H9 (cell line): ENCODE data around the gene AK9. TPM values are rescaled to one million over a fixed set of nuclear protein-coding genes. Genes with fewer than 3 reads are reported as not detected.

Experiments used
- DNase-seq: peaks from one replicate; pipeline ENCODE4 v3.0.0-alpha.2; 2017
- H2AFZ ChIP-seq: one replicate; pipeline ENCODE4 v1.6.1; 2013; ENCODE audit warnings: mild to moderate bottlenecking, low read length, control low read depth, moderate library complexity
- H2AK5ac ChIP-seq: 2 replicates; pipeline ENCODE4 v1.6.1; 2013; ENCODE audit warnings: low read length, control low read depth, mixed read lengths; ENCODE audit not compliant: insufficient read length
- H2BK120ac ChIP-seq: one replicate; pipeline ENCODE4 v1.6.1; 2013; ENCODE audit warnings: low read depth, mild to moderate bottlenecking, low read length, control low read depth, inconsistent platforms; ENCODE audit not compliant: poor library complexity, severe bottlenecking
- H2BK12ac ChIP-seq: 2 replicates; pipeline ENCODE4 v1.6.1; 2013; ENCODE audit warnings: low read length, control low read depth, mixed read lengths, low read depth; ENCODE audit not compliant: insufficient read length
- H2BK15ac ChIP-seq: 2 replicates; pipeline ENCODE4 v1.6.1; 2013; ENCODE audit warnings: low read depth, low read length, control low read depth
- H2BK20ac ChIP-seq: one replicate; pipeline ENCODE4 v1.6.1; 2013; ENCODE audit warnings: low read depth, mild to moderate bottlenecking, low read length, control low read depth, inconsistent platforms; ENCODE audit not compliant: poor library complexity, severe bottlenecking
- H2BK5ac ChIP-seq: 2 replicates; pipeline ENCODE4 v1.6.1; 2013; ENCODE audit warnings: low read length, control low read depth, mixed read lengths; ENCODE audit not compliant: insufficient read length
- H3K14ac ChIP-seq: 2 replicates; pipeline ENCODE4 v1.6.1; 2013; ENCODE audit warnings: low read length, control low read depth; ENCODE audit not compliant: insufficient read depth
- H3K18ac ChIP-seq: 2 replicates; pipeline ENCODE4 v1.6.1; 2013; ENCODE audit warnings: low read depth, mild to moderate bottlenecking, mixed read lengths, low read length, control low read depth; ENCODE audit not compliant: insufficient read length
- H3K23ac ChIP-seq: 2 replicates; pipeline ENCODE4 v1.6.1; 2013; ENCODE audit warnings: low read length, control low read depth, mixed read lengths, low read depth; ENCODE audit not compliant: insufficient read length
- H3K23me2 ChIP-seq: 2 replicates; pipeline ENCODE4 v1.6.1; 2013; ENCODE audit warnings: low read depth, mild to moderate bottlenecking, mixed read lengths, low read length, control low read depth; ENCODE audit not compliant: insufficient read length, poor library complexity, severe bottlenecking
- H3K27ac ChIP-seq: 2 replicates; pipeline ENCODE4 v1.5.1; 2013; ENCODE audit warnings: low read length, control low read depth, mixed read lengths, low read depth; ENCODE audit not compliant: insufficient read length
- H3K27me3 ChIP-seq: 2 replicates; pipeline ENCODE4 v1.6.1; 2013; ENCODE audit warnings: low read length, control low read depth, inconsistent platforms; ENCODE audit not compliant: insufficient read depth
- H3K4ac ChIP-seq: 2 replicates; pipeline ENCODE4 v1.6.1; 2013; ENCODE audit warnings: low read depth, mild to moderate bottlenecking, control low read depth, inconsistent platforms, low read length, moderate library complexity
- H3K4me1 ChIP-seq: 2 replicates; pipeline ENCODE4 v1.6.1; 2013; ENCODE audit warnings: low read length, control low read depth, inconsistent platforms; ENCODE audit not compliant: insufficient read depth
- H3K4me2 ChIP-seq: 2 replicates; pipeline ENCODE4 v1.6.1; 2013; ENCODE audit warnings: low read length, control low read depth, mixed read lengths; ENCODE audit not compliant: insufficient read length, insufficient read depth
- H3K56ac ChIP-seq: 2 replicates; pipeline ENCODE4 v1.6.1; 2013; ENCODE audit warnings: low read depth, mild to moderate bottlenecking, mixed read lengths, low read length, control low read depth; ENCODE audit not compliant: insufficient read length
- H3K79me1 ChIP-seq: 2 replicates; pipeline ENCODE4 v1.6.1; 2013; ENCODE audit warnings: low read depth, mild to moderate bottlenecking, moderate library complexity, low read length, control low read depth, inconsistent platforms; ENCODE audit not compliant: insufficient read depth, poor library complexity, severe bottlenecking
- H3K79me2 ChIP-seq: 2 replicates; pipeline ENCODE4 v1.6.1; 2013; ENCODE audit warnings: low read length, control low read depth, inconsistent platforms; ENCODE audit not compliant: insufficient read depth
- H3K9ac ChIP-seq: 2 replicates; pipeline ENCODE4 v1.6.1; 2013; ENCODE audit warnings: low read length, control low read depth, mixed read lengths; ENCODE audit not compliant: insufficient read length; ENCODE audit errors: extremely low read depth
- H3K9me3 ChIP-seq: one replicate; pipeline ENCODE4 v1.6.1; 2013; ENCODE audit warnings: low read depth, low read length, inconsistent platforms; ENCODE audit not compliant: control insufficient read depth
- H3T11ph ChIP-seq: one replicate; pipeline ENCODE4 v1.6.1; 2013; ENCODE audit warnings: mild to moderate bottlenecking, low read length, control low read depth, inconsistent platforms
- H4K20me1 ChIP-seq: one replicate; pipeline ENCODE4 v1.6.1; 2013; ENCODE audit not compliant: control insufficient read depth, insufficient read length, insufficient read depth
- H4K5ac ChIP-seq: 2 replicates; pipeline ENCODE4 v1.6.1; 2013; ENCODE audit warnings: low read depth, mild to moderate bottlenecking, mixed read lengths, low read length, control low read depth; ENCODE audit not compliant: insufficient read length
- H4K8ac ChIP-seq: replicated peaks from 2 replicates; pipeline ENCODE4 v1.6.1; 2013; ENCODE audit warnings: low read length, control low read depth, mixed read lengths, low read depth; ENCODE audit not compliant: insufficient read length
- H4K91ac ChIP-seq: 2 replicates; pipeline ENCODE4 v1.6.1; 2013; ENCODE audit warnings: low read depth, mild to moderate bottlenecking, moderate library complexity, mixed read lengths, low read length, control low read depth; ENCODE audit not compliant: insufficient read length
- H3K27ac Mint-ChIP-seq, 3 experiments: 2 replicates in 2 of 3; 3 replicates in 1 of 3; pipeline ENCODE4 v1.8.0; 2020 to 2021; ENCODE audit warnings: mixed read lengths in 3 of 3, mild to moderate bottlenecking in 1 of 3, moderate library complexity in 1 of 3
- H3K27me3 Mint-ChIP-seq: 2 replicates; pipeline ENCODE4 v1.8.0; 2021; ENCODE audit warnings: low read depth, mild to moderate bottlenecking, moderate library complexity, mixed read lengths
- H3K36me3 Mint-ChIP-seq, 3 experiments: 2 replicates in 2 of 3; 3 replicates in 1 of 3; pipeline ENCODE4 v1.8.0; 2020 to 2021; ENCODE audit warnings: low read depth in 3 of 3, mixed read lengths in 3 of 3; ENCODE audit not compliant: insufficient read depth in 1 of 3
- H3K4me1 Mint-ChIP-seq, 2 experiments: 2 replicates each; pipeline ENCODE4 v1.8.0; 2020; ENCODE audit warnings: mixed read lengths in 2 of 2
- H3K4me3 Mint-ChIP-seq, 2 experiments: 2 replicates in 1 of 2; 3 replicates in 1 of 2; pipeline ENCODE4 v1.8.0; 2020 to 2021; ENCODE audit warnings: mild to moderate bottlenecking in 2 of 2, mixed read lengths in 2 of 2, moderate library complexity in 1 of 2
- H3K9me3 Mint-ChIP-seq, 2 experiments: 2 replicates in 1 of 2; 3 replicates in 1 of 2; pipeline ENCODE4 v1.8.0; 2020; ENCODE audit warnings: mild to moderate bottlenecking in 2 of 2, mixed read lengths in 2 of 2, moderate library complexity in 1 of 2
- WGBS: extraction: QIAGEN DNeasy Blood & Tissue Kit; methylation state at CpG from one replicate; pipeline ENCODE4 v1.1.7; 2013; ENCODE audit warnings: missing lambda C conversion rate, low lambda C conversion rate, mixed read lengths; ENCODE audit not compliant: insufficient read length; ENCODE audit errors: extremely low coverage; 5-methylcytosine and 5-hydroxymethylcytosine counted together
- long read RNA-seq: library from polyadenylated mRNA; unstranded; transcript quantifications from one replicate; pipeline ENCODE4 v2.0.0, GENCODE V29; 2020
- total RNA-seq: library from RNA; stranded (reverse); gene quantifications from 2 replicates; pipeline ENCODE4 v1.2.1, GENCODE V29; 2021
- TF ChIP-seq, protein P1 (sequence below): fragments of 200-600 bp; sonication (generic); conservative IDR thresholded peaks from 3 replicates; pipeline ENCODE4 v1.8.0; 2021; ENCODE audit warnings: antibody characterized with exemption, mild to moderate bottlenecking

Gene AK9
- 2.3 and 3.0 TPM in 2 replicates for total RNA-seq
- long read RNA-seq, partial matches to known transcripts: 2 of 6 reads
- long read RNA-seq, other reads (novel, unspliced or antisense): 3 of 6 reads

DNA sequence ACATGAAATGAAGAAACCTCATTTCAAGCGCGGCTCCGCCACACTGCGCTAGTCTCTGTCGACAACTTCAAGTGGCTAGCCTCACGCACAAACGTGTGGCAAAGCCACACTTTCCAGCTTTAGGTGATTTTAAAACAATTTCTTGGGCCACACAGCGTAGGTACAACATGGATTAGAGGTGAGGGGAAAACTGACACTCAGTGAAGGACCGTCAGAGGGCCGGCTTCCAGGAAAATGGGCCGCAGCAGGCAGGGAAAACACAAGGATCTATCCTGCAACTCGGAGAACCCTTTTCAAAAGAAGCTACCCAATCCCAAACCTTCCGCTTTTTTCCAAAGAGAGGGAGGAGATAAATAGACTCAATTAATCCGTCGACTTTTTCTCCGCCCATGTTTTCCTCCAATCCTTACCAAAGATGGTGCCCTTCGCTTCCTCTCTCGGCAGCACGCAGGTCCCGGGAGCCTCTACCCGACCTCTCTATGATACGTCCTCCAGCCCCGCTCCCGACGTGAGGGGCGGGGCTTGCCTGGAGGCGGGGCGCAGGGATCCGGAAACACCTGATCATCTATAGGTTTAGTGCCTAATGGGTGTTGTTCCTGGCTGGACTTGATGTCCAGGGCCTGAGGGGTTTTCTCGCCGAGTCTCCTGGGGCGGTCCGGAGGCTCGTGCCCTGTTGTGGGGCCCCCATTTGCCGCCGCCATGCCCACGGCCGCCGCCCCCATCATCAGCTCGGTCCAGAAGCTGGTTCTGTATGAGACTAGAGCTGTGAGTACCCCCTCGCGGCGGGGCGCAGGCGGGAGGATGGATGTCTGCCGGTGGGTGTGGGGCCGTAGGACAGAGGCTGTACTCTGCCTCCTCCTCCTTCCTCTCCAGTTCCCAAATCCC, at the start of gene AK9, which contains the start of gene FIG4:
Gene AK9, minus strand, starts transcription at position 466 of the 885 bp plus-strand sequence. CDS start 15,457 bp downstream, outside the sequence.
Gene FIG4, plus strand, starts transcription at position 560 of the 885 bp plus-strand sequence. Its CDS starts 140 bp downstream, at position 700.
- no peak within 1 kb of the TSS for H3K4ac ChIP-seq
- no peak within 1 kb of the TSS for H4K8ac ChIP-seq
- H3K9me3 Mint-ChIP-seq: no peaks in the 10 kb centered on the region
- peak within 1 kb of the TSS; percentile 84 for H2AFZ ChIP-seq
- DNase-seq: peak; percentile 97
- H2BK5ac ChIP-seq: no peak within 1 kb of the TSS
- H3K4me2 ChIP-seq: peak within 1 kb of the TSS; percentile 94
- no peak within 1 kb of the TSS for H2BK12ac ChIP-seq
- peaks cover 18 to 23% of the 10 kb centered on the region in 2 experiments for H3K4me1 Mint-ChIP-seq
- no peak within 1 kb of the TSS for H2AK5ac ChIP-seq
- H3K9me3 ChIP-seq: no peaks in the 10 kb centered on the region
- peaks cover 11% of the 10 kb centered on the region for H3K23me2 ChIP-seq
- TF ChIP-seq, protein P1, sequence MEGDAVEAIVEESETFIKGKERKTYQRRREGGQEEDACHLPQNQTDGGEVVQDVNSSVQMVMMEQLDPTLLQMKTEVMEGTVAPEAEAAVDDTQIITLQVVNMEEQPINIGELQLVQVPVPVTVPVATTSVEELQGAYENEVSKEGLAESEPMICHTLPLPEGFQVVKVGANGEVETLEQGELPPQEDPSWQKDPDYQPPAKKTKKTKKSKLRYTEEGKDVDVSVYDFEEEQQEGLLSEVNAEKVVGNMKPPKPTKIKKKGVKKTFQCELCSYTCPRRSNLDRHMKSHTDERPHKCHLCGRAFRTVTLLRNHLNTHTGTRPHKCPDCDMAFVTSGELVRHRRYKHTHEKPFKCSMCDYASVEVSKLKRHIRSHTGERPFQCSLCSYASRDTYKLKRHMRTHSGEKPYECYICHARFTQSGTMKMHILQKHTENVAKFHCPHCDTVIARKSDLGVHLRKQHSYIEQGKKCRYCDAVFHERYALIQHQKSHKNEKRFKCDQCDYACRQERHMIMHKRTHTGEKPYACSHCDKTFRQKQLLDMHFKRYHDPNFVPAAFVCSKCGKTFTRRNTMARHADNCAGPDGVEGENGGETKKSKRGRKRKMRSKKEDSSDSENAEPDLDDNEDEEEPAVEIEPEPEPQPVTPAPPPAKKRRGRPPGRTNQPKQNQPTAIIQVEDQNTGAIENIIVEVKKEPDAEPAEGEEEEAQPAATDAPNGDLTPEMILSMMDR: no peak; the same call in 2 of the 3 replicates
- no peak within 1 kb of the TSS for H2BK120ac ChIP-seq
- H3K14ac ChIP-seq: peak within 1 kb of the TSS; percentile 39; the same call in 1 of the 2 replicates
- peak within 1 kb of the TSS; percentile 54 for H3K18ac ChIP-seq
- no peak within 1 kb of the TSS for H3K56ac ChIP-seq
- H3K79me2 ChIP-seq: peaks cover 2% of the 10 kb centered on the region; the same call in 1 of the 2 replicates
- H3K27ac ChIP-seq: peak within 1 kb of the TSS; percentile 61
- no peak within 1 kb of the TSS for H4K5ac ChIP-seq
- WGBS: no CpG with 5 or more reads among the region's 47 CpGs
- no peaks in the 10 kb centered on the region for H3K79me1 ChIP-seq
- H3K4me3 Mint-ChIP-seq: peak within 1 kb of the TSS; percentile 82 to 91
- no peaks in the 10 kb centered on the region for H4K20me1 ChIP-seq
- H2BK15ac ChIP-seq: no peak within 1 kb of the TSS
- peak within 1 kb of the TSS; percentile 65 for H3K9ac ChIP-seq
- no peak within 1 kb of the TSS for H4K91ac ChIP-seq
- H3K27me3 ChIP-seq: no peaks in the 10 kb centered on the region
- H3K23ac ChIP-seq: no peak within 1 kb of the TSS
- H3K4me1 ChIP-seq: 0 out of 2 replicates have a peak, but pooled peaks cover 2% of the 10 kb centered on the region
- H2BK20ac ChIP-seq: no peak within 1 kb of the TSS
- H3K27ac Mint-ChIP-seq: peak within 1 kb of the TSS; percentile 97 to 99 (median 97)
- H3K27me3 Mint-ChIP-seq: peaks cover 6% of the 10 kb centered on the region
- H3K36me3 Mint-ChIP-seq: peaks cover 0 to 7% (median 1%) of the 10 kb centered on the region in 3 experiments; a peak in 3 of 7 replicates
- no peak within 1 kb of the TSS for H3T11ph ChIP-seq
